ENCODE data around the gene OBSCN. TPM values are rescaled to one million over a fixed set of nuclear protein-coding genes. Genes with fewer than 3 reads are reported as not detected.

Gene OBSCN
- total RNA-seq, 1 donor from 2014 or later, result 16.9 TPM

DNA sequence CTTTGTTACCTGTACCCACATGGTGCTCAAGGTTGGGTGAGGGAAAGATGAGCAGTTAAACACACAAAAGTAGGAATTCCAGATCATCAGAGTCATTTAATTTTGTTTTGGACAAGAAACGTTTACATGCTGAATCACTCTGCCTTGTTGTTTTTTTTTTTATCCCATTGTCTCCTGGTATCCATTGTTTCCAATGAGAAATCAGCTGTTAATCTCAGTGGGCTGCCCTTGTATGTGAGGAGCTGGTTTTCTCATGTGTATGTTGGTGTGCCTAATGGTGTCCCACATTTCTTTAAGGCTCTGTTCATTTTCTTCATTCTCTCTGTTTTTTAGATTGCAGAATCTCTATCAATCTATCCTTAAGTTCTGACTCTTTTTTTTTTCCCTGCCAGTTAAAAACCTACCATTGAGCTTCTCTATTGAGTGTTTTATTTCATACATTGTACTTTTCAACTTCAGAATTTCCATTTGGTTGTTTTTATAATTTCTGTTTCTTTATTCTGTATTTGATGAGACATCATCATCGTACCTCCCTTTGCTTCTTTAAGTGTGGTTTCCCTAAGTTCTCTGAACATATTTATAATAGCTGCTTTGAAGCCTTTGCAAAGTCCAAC lies 8.8 kb upstream of the OBSCN start:
- H3K27me3 Mint-ChIP-seq (ENCODE audit: unreplicated experiment), result no peaks in the 10 kb centered on the region
- no peak overlapping the region for H3K27ac Mint-ChIP-seq (ENCODE audit: unreplicated experiment)
- H3K36me3 Mint-ChIP-seq (ENCODE audit: low read depth, unreplicated experiment), result no peaks in the 10 kb centered on the region
- no peaks in the 10 kb centered on the region for H3K4me1 Mint-ChIP-seq (ENCODE audit: unreplicated experiment)
- TF ChIP-seq, protein P1, sequence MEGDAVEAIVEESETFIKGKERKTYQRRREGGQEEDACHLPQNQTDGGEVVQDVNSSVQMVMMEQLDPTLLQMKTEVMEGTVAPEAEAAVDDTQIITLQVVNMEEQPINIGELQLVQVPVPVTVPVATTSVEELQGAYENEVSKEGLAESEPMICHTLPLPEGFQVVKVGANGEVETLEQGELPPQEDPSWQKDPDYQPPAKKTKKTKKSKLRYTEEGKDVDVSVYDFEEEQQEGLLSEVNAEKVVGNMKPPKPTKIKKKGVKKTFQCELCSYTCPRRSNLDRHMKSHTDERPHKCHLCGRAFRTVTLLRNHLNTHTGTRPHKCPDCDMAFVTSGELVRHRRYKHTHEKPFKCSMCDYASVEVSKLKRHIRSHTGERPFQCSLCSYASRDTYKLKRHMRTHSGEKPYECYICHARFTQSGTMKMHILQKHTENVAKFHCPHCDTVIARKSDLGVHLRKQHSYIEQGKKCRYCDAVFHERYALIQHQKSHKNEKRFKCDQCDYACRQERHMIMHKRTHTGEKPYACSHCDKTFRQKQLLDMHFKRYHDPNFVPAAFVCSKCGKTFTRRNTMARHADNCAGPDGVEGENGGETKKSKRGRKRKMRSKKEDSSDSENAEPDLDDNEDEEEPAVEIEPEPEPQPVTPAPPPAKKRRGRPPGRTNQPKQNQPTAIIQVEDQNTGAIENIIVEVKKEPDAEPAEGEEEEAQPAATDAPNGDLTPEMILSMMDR (IDR thresholded peaks at IDR 0.05; ENCODE audit: unreplicated experiment), result no peak
- H3K9me3 Mint-ChIP-seq (ENCODE audit: unreplicated experiment), result peaks cover 5% of the 10 kb centered on the region
- no peak for DNase-seq (ENCODE audit: low spot score)
- H3K4me3 Mint-ChIP-seq (ENCODE audit: unreplicated experiment), result no peak overlapping the region

GRCh38 chr1:228204958-228205357 lies 2.9 kb upstream of the OBSCN start:
- DNase-seq (ENCODE audit: low spot score), result no peak
- Mint-ChIP-seq H3K4me3 (ENCODE audit: unreplicated experiment) (no peak overlapping the region), H3K27ac (ENCODE audit: unreplicated experiment) (no peak overlapping the region), H3K4me1 (ENCODE audit: unreplicated experiment) (no peaks in the 10 kb centered on the region), H3K36me3 (ENCODE audit: low read depth, unreplicated experiment) (no peaks in the 10 kb centered on the region), H3K27me3 (ENCODE audit: unreplicated experiment) (peaks cover 2% of the 10 kb centered on the region), H3K9me3 (ENCODE audit: unreplicated experiment) (no peaks in the 10 kb centered on the region)
- TF ChIP-seq, protein P1 (IDR thresholded peaks at IDR 0.05; ENCODE audit: unreplicated experiment), result no peak

DNA sequence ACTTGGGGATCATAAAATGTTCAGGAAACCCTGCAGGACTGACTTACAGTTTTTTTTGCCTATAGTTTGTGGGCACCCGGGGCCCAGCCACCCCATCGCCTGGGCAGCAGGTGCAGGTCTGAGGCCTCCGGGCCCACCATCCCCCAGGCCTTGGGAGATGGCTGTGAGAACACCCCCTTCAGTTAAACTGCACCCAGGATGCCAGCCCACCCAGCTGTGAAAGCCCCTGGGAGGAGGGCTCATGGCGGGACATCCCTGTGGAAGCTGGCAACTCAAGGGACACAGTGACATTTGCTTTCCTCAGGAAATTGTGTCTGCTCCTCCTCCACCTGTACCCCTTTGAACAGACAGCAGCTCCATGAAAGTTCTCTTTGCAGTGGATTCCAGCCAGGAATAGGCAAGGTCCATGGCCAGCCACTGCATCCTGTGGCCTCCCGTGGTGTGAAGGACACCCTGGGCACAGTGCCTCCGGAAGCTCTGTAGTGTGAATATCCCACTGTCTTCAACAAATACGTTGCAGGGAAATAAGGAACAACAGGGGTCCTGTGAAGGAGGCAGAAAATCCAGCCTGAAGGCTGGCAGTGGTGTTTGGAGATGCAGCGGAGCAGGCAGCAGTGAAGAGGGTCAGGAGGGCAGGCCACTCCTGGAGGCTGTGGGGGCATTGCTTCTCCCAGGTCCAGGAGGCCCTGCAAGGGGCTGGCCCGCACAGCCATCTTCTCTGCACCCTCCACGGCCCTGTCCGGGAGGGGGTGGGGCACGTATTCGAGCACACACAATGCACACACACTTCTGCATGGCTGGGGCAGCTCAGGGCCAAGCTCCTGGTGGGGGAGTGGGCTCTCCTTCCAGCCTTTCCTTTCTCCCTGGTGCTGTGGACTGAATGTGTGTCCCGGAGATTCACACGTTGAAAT lies 2.1 kb upstream of the OBSCN start:
- no peak for DNase-seq (ENCODE audit: low spot score)
- TF ChIP-seq, protein P1 (IDR thresholded peaks at IDR 0.05; ENCODE audit: unreplicated experiment), result no peak
- H3K27me3 Mint-ChIP-seq (ENCODE audit: unreplicated experiment), result peaks cover 3% of the 10 kb centered on the region
- no peak overlapping the region for H3K27ac Mint-ChIP-seq (ENCODE audit: unreplicated experiment)
- H3K4me1 Mint-ChIP-seq (ENCODE audit: unreplicated experiment), result no peaks in the 10 kb centered on the region
- H3K36me3 Mint-ChIP-seq (ENCODE audit: low read depth, unreplicated experiment), result no peaks in the 10 kb centered on the region
- no peak overlapping the region for H3K4me3 Mint-ChIP-seq (ENCODE audit: unreplicated experiment)
- no peaks in the 10 kb centered on the region for H3K9me3 Mint-ChIP-seq (ENCODE audit: unreplicated experiment)

- Mint-ChIP-seq H3K4me3 (ENCODE audit: unreplicated experiment) (no peak overlapping the region), H3K27me3 (ENCODE audit: unreplicated experiment) (peaks cover 5% of the 10 kb centered on the region), H3K27ac (ENCODE audit: unreplicated experiment) (no peak overlapping the region), H3K36me3 (ENCODE audit: low read depth, unreplicated experiment) (no peaks in the 10 kb centered on the region), H3K9me3 (ENCODE audit: unreplicated experiment) (no peaks in the 10 kb centered on the region), H3K4me1 (ENCODE audit: unreplicated experiment) (no peaks in the 10 kb centered on the region)
- TF ChIP-seq, protein P1 (IDR thresholded peaks at IDR 0.05; ENCODE audit: unreplicated experiment), result no peak
- DNase-seq (ENCODE audit: low spot score), result no peak
These were observed 1.1 kb upstream of the OBSCN start for GRCh38 chr1:228206582-228207351.
